Neural cell (in vitro differentiated cells): ENCODE results near the gene EFNA4. TPM values are rescaled to one million over a fixed set of nuclear protein-coding genes. Genes with fewer than 3 reads are reported as not detected.

Source experiments
- H2AFZ ChIP-seq: fragments of 200-600, 300-800 bp; sonication (generic), shearing (Covaris generic); 2 replicates; pipeline ENCODE4 v1.6.0; 2014; ENCODE audit warnings: low read depth, mild to moderate bottlenecking, antibody characterized with exemption, low read length, moderate library complexity
- H3F3A ChIP-seq: fragments of 200-600 bp; shearing (Covaris generic); 2 replicates; pipeline ENCODE4 v1.6.1; 2016; ENCODE audit warnings: mild to moderate bottlenecking, moderate library complexity, mixed read lengths, antibody characterized with exemption, low read length; ENCODE audit not compliant: insufficient read depth, poor library complexity, severe bottlenecking
- H3K27ac ChIP-seq: fragments of 200-600, 300-800 bp; sonication (generic), shearing (Covaris generic); 2 replicates; pipeline ENCODE4 v1.5.1; 2014; ENCODE audit warnings: mild to moderate bottlenecking, low read length, moderate library complexity
- H3K27me3 ChIP-seq: fragments of 300-800, 200-600 bp; sonication (generic), shearing (Covaris generic); 2 replicates; pipeline ENCODE4 v1.6.0; 2014; ENCODE audit warnings: mild to moderate bottlenecking, low read depth, low read length, moderate library complexity; ENCODE audit not compliant: insufficient read depth
- H3K36me3 ChIP-seq: fragments of 300-800, 200-600 bp; sonication (generic), shearing (Covaris generic); 2 replicates; pipeline ENCODE4 v1.5.1; 2014; ENCODE audit warnings: mild to moderate bottlenecking, antibody characterized with exemption, low read length, moderate library complexity; ENCODE audit not compliant: insufficient read depth
- H3K4me2 ChIP-seq: fragments of 300-800, 200-600 bp; sonication (generic), shearing (Covaris generic); 2 replicates; pipeline ENCODE4 v1.6.0; 2014; ENCODE audit warnings: mild to moderate bottlenecking, low read length
- H3K4me3 ChIP-seq: fragments of 300-800, 200-600 bp; sonication (generic), shearing (Covaris generic); 2 replicates; pipeline ENCODE4 v1.5.1; 2014; ENCODE audit warnings: mild to moderate bottlenecking, low read length, moderate library complexity
- H3K79me2 ChIP-seq: fragments of 200-600 bp; shearing (Covaris generic); replicated peaks from 2 replicates; pipeline ENCODE4 v1.6.0; 2014; ENCODE audit warnings: mild to moderate bottlenecking, low read length, moderate library complexity; ENCODE audit not compliant: insufficient read depth
- H3K9ac ChIP-seq: fragments of 300-800, 200-600 bp; sonication (generic), shearing (Covaris generic); 2 replicates; pipeline ENCODE4 v1.6.1; 2016; ENCODE audit warnings: mild to moderate bottlenecking, low read length, mixed read lengths
- H3K9me2 ChIP-seq: fragments of 200-600 bp; shearing (Covaris generic); 2 replicates; pipeline ENCODE4 v1.6.1; 2016; ENCODE audit warnings: mild to moderate bottlenecking, low read length, mixed read lengths; ENCODE audit not compliant: insufficient read depth
- H3K9me3 ChIP-seq: fragments of 200-600, 300-800 bp; sonication (generic), shearing (Covaris generic); 2 replicates; pipeline ENCODE4 v1.6.1; 2016; ENCODE audit warnings: mild to moderate bottlenecking, mixed run types, low read length, moderate library complexity, mixed read lengths
- H4K20me1 ChIP-seq: fragments of 200-600 bp; shearing (Covaris generic); 2 replicates; pipeline ENCODE4 v1.6.1; 2016; ENCODE audit warnings: mild to moderate bottlenecking, mixed run types; ENCODE audit not compliant: insufficient read depth
- EP300 ChIP-seq: fragments of 450-650 bp; conservative IDR thresholded peaks from 2 replicates; pipeline ENCODE4 v1.6.1; 2014; ENCODE audit warnings: antibody characterized with exemption, mild to moderate bottlenecking, moderate library complexity; ENCODE audit not compliant: poor library complexity, severe bottlenecking
- EZH2 ChIP-seq: fragments of 200-600, 300-800 bp; shearing (Covaris generic), sonication (generic); IDR thresholded peaks from 2 replicates; pipeline ENCODE4 v1.6.1; 2014; ENCODE audit warnings: antibody characterized with exemption, low read length, borderline replicate concordance, mild to moderate bottlenecking; ENCODE audit not compliant: insufficient read depth, poor library complexity, severe bottlenecking
- MXI1 ChIP-seq: fragments of 450-650 bp; conservative IDR thresholded peaks from 2 replicates; pipeline ENCODE4 v1.6.1; 2014; ENCODE audit warnings: antibody characterized with exemption, mild to moderate bottlenecking; ENCODE audit not compliant: poor library complexity, severe bottlenecking
- POLR2AphosphoS5 ChIP-seq: IDR thresholded peaks from 2 replicates; pipeline ENCODE4 v1.6.1; 2012
- RAD21 ChIP-seq: fragments of 450-650 bp; conservative IDR thresholded peaks from 2 replicates; pipeline ENCODE4 v1.6.1; 2014; ENCODE audit warnings: antibody characterized with exemption, mild to moderate bottlenecking, moderate library complexity
- SMC3 ChIP-seq: fragments of 450-650 bp; conservative IDR thresholded peaks from 2 replicates; pipeline ENCODE4 v1.6.1; 2014; ENCODE audit warnings: antibody characterized with exemption, mild to moderate bottlenecking, moderate library complexity; ENCODE audit not compliant: poor library complexity
- TAF1 ChIP-seq: IDR thresholded peaks from 2 replicates; pipeline ENCODE4 v1.6.1; 2012; ENCODE audit warnings: low read depth
- polyA plus RNA-seq: library from polyadenylated mRNA; depleted of rRNA; stranded (reverse); fragments of >200 nt; gene quantifications from 2 replicates; pipeline ENCODE4 v1.2.3, GENCODE V29; 2014
- TF ChIP-seq, protein P1 (sequence below): IDR thresholded peaks from 2 replicates; pipeline ENCODE4 v1.6.1; 2012; ENCODE audit warnings: borderline replicate concordance
- TF ChIP-seq, protein P2 (sequence below): fragments of 450-650 bp; IDR thresholded peaks from 2 replicates; pipeline ENCODE4 v1.5.1; 2014; ENCODE audit warnings: antibody characterized with exemption, mild to moderate bottlenecking, moderate library complexity; ENCODE audit not compliant: poor library complexity, severe bottlenecking

EFNA4 gene
- polyA plus RNA-seq, 1 donor from 2014 or later: 1.2 TPM

DNA sequence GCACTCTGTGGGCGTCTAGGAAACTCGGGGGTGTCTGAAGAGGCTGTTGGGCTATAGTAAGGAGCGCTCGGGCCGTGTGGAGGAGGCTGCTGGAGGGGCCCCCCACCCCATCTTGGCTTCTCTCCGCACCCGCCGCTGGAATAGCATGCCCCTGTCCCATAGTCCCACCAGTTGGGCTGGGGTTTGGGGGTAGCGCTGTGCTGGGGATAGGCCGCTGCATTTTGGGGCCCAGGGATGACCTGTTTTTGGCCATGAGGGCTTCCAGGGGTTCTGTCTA is 15.6 kb downstream of the EFNA4 start:
- H3K79me2 ChIP-seq: peaks cover 24% of the 10 kb centered on the region
- H2AFZ ChIP-seq: no peak overlapping the region
- no peaks in the 10 kb centered on the region for H3K27me3 ChIP-seq
- H3K36me3 ChIP-seq: no peaks in the 10 kb centered on the region
- H3K9ac ChIP-seq: peak overlapping the region; percentile 99
- no peaks in the 10 kb centered on the region for H3K9me3 ChIP-seq
- peaks cover 7% of the 10 kb centered on the region for H3F3A ChIP-seq
- H3K9me2 ChIP-seq: no peaks in the 10 kb centered on the region
- H3K27ac ChIP-seq: peak overlapping the region; percentile 96
- H3K4me2 ChIP-seq: peak overlapping the region; percentile 80
- peak overlapping the region; percentile 99 for H3K4me3 ChIP-seq
- TF ChIP-seq MXI1: no peak
- no peak for TF ChIP-seq SMC3
- TF ChIP-seq, protein P1, sequence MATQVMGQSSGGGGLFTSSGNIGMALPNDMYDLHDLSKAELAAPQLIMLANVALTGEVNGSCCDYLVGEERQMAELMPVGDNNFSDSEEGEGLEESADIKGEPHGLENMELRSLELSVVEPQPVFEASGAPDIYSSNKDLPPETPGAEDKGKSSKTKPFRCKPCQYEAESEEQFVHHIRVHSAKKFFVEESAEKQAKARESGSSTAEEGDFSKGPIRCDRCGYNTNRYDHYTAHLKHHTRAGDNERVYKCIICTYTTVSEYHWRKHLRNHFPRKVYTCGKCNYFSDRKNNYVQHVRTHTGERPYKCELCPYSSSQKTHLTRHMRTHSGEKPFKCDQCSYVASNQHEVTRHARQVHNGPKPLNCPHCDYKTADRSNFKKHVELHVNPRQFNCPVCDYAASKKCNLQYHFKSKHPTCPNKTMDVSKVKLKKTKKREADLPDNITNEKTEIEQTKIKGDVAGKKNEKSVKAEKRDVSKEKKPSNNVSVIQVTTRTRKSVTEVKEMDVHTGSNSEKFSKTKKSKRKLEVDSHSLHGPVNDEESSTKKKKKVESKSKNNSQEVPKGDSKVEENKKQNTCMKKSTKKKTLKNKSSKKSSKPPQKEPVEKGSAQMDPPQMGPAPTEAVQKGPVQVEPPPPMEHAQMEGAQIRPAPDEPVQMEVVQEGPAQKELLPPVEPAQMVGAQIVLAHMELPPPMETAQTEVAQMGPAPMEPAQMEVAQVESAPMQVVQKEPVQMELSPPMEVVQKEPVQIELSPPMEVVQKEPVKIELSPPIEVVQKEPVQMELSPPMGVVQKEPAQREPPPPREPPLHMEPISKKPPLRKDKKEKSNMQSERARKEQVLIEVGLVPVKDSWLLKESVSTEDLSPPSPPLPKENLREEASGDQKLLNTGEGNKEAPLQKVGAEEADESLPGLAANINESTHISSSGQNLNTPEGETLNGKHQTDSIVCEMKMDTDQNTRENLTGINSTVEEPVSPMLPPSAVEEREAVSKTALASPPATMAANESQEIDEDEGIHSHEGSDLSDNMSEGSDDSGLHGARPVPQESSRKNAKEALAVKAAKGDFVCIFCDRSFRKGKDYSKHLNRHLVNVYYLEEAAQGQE: no peak
- no peak for TF ChIP-seq RAD21
- no peak for TF ChIP-seq TAF1
- TF ChIP-seq EP300: no peak
- TF ChIP-seq EZH2: no peak
- TF ChIP-seq, protein P2, sequence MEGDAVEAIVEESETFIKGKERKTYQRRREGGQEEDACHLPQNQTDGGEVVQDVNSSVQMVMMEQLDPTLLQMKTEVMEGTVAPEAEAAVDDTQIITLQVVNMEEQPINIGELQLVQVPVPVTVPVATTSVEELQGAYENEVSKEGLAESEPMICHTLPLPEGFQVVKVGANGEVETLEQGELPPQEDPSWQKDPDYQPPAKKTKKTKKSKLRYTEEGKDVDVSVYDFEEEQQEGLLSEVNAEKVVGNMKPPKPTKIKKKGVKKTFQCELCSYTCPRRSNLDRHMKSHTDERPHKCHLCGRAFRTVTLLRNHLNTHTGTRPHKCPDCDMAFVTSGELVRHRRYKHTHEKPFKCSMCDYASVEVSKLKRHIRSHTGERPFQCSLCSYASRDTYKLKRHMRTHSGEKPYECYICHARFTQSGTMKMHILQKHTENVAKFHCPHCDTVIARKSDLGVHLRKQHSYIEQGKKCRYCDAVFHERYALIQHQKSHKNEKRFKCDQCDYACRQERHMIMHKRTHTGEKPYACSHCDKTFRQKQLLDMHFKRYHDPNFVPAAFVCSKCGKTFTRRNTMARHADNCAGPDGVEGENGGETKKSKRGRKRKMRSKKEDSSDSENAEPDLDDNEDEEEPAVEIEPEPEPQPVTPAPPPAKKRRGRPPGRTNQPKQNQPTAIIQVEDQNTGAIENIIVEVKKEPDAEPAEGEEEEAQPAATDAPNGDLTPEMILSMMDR: no peak
- no peak for TF ChIP-seq POLR2AphosphoS5
- H4K20me1 ChIP-seq: peaks cover 27% of the 10 kb centered on the region

DNA sequence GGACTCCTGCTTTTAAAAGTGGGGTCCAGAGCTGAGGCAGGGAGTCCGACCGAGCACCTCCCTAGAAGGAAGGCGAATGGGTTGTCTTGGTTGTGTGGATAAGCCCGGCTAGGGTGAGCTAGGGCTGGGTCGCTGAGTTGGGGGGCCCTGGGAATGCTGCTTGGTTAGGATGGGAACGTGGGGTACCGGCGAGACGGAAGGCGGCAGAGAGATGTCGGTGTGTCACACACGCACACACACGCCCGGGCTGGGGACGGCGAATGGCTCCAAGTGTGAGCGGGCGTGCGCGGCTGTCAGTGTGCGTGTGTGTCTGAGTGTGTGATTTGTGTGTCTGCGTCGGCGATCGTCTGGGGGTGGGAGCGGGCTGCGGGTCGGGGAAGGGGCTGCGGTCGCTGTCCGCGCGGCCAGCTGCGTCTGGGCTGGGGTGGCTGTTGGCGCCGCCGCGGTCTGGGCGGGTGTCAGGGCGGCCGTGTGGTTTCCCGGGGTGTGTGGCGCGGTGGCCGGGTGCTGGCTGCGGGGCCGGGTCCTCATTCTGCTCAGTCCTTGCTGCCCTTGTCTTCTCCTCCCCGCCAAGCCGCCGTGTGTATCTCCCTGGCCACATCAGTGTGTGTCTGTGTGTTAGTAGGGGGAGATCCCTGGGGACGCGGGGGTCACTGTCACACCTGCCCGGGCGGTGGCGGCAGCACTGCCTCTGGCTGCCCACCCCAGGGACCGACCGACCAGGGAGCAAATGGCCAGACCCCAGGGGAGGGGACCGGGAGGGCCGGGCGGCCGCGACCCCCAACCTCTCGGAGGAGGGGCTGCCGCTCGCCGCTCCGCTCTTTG is 16.2 kb downstream of the EFNA4 start:
- Histone ChIP-seq H3K4me3 (peak overlapping the region; percentile 99), H4K20me1 (peaks cover 29% of the 10 kb centered on the region), H3K27ac (peak overlapping the region; percentile 96), H3K79me2 (peaks cover 27% of the 10 kb centered on the region), H3K9me2 (no peaks in the 10 kb centered on the region), H3K4me2 (peak overlapping the region; percentile 80), H3K9ac (peak overlapping the region; percentile 99), H3K36me3 (no peaks in the 10 kb centered on the region), H3K9me3 (no peaks in the 10 kb centered on the region), H3F3A (peaks cover 7% of the 10 kb centered on the region), H3K27me3 (no peaks in the 10 kb centered on the region), H2AFZ (no peak overlapping the region)
- TF ChIP-seq EZH2: no peak
- no peak for TF ChIP-seq SMC3
- TF ChIP-seq EP300: no peak
- TF ChIP-seq, protein P2: peak; percentile 17
- TF ChIP-seq, protein P1: peak; percentile 14
- peak; percentile 81 for TF ChIP-seq TAF1
- TF ChIP-seq MXI1: peak; percentile 45
- TF ChIP-seq RAD21: no peak
- TF ChIP-seq POLR2AphosphoS5: peak; percentile 63
